WTC11 (cell line): ENCODE results near the gene GLMN. TPM values are rescaled to one million over a fixed set of nuclear protein-coding genes. Genes with fewer than 3 reads are reported as not detected.

Source experiments
- ATAC-seq: fragments of 200-7000 bp; cut with Tn5 transposase; 2 replicates; pipeline ENCODE4 v1.10.0; 2021; ENCODE audit warnings: mild to moderate bottlenecking, moderate library complexity
- CTCF ChIA-PET: fragments of 300-600 bp; sonication (Branson Sonifier 250); formaldehyde crosslinking; loops from one replicate; lab custom pipeline; 2021; ENCODE audit warnings: antibody characterized with exemption; lab: Charles Lee
- POLR2A ChIA-PET: fragments of 350-600 bp; sonication (Branson Sonifier 250); formaldehyde crosslinking; loops from one replicate; lab custom pipeline; 2021; ENCODE audit warnings: antibody characterized with exemption; lab: Charles Lee
- DNase-seq: peaks from one replicate; pipeline ENCODE4 v3.0.0; 2021; ENCODE audit warnings: low spot score
- H3K27ac Mint-ChIP-seq: 2 replicates; pipeline ENCODE4 v1.8.0; 2021; ENCODE audit warnings: mixed read lengths
- H3K27me3 Mint-ChIP-seq: 2 replicates; pipeline ENCODE4 v1.8.0; 2021; ENCODE audit warnings: low read depth, mild to moderate bottlenecking, moderate library complexity, mixed read lengths
- H3K36me3 Mint-ChIP-seq: 2 replicates; pipeline ENCODE4 v1.8.0; 2021; ENCODE audit warnings: mixed read lengths
- H3K4me1 Mint-ChIP-seq: 2 replicates; pipeline ENCODE4 v1.8.0; 2022; ENCODE audit warnings: mixed read lengths
- H3K4me3 Mint-ChIP-seq: 2 replicates; pipeline ENCODE4 v1.8.0; 2021; ENCODE audit warnings: mild to moderate bottlenecking, moderate library complexity, mixed read lengths
- H3K9me3 Mint-ChIP-seq: 2 replicates; pipeline ENCODE4 v1.8.0; 2021; ENCODE audit warnings: mixed read lengths
- AFF4 ChIP-seq: sonication (generic); formaldehyde crosslinking; IDR thresholded peaks from 2 replicates; pipeline ENCODE4 v1.8.1; 2023; ENCODE audit warnings: mild to moderate bottlenecking, missing genetic modification reagents, borderline replicate concordance
- AR ChIP-seq: fragments of 250-450 bp; sonication (Bioruptor Pico); IDR thresholded peaks from 2 replicates; pipeline ENCODE4 v1.9.0; 2021; ENCODE audit warnings: mild to moderate bottlenecking
- ATF1 ChIP-seq: sonication (generic); formaldehyde crosslinking; IDR thresholded peaks from 2 replicates; pipeline ENCODE4 v1.8.1; 2023; ENCODE audit warnings: mild to moderate bottlenecking, moderate library complexity, missing genetic modification reagents
- CREB1 ChIP-seq: sonication (generic); formaldehyde crosslinking; IDR thresholded peaks from 2 replicates; pipeline ENCODE4 v1.8.0; 2023; ENCODE audit warnings: mild to moderate bottlenecking, missing genetic modification reagents
- CREM ChIP-seq: sonication (generic); formaldehyde crosslinking; IDR thresholded peaks from 2 replicates; pipeline ENCODE4 v1.8.1; 2022; ENCODE audit warnings: mild to moderate bottlenecking, missing genetic modification reagents, moderate library complexity
- CTCF ChIP-seq: fragments of 200-600 bp; IDR thresholded peaks from 2 replicates; pipeline ENCODE4 v1.8.0; 2022; ENCODE audit warnings: antibody characterized with exemption
- ESRRA ChIP-seq: sonication (generic); formaldehyde crosslinking; IDR thresholded peaks from 2 replicates; pipeline ENCODE4 v1.8.1; 2022; ENCODE audit warnings: mild to moderate bottlenecking, missing genetic modification reagents, borderline replicate concordance
- FOXJ3 ChIP-seq: sonication (generic); formaldehyde crosslinking; IDR thresholded peaks from 2 replicates; pipeline ENCODE4 v1.9.0; 2021; ENCODE audit warnings: missing genetic modification reagents, mild to moderate bottlenecking, borderline replicate concordance
- JUN ChIP-seq: sonication (generic); formaldehyde crosslinking; IDR thresholded peaks from 2 replicates; pipeline ENCODE4 v1.8.0; 2023; ENCODE audit warnings: mild to moderate bottlenecking, missing genetic modification reagents
- NFYB ChIP-seq: sonication (generic); formaldehyde crosslinking; conservative IDR thresholded peaks from 2 replicates; pipeline ENCODE4 v1.8.0; 2022; ENCODE audit warnings: low read depth, missing genetic modification reagents
- PRRX2 ChIP-seq: fragments of 250-450 bp; sonication (Bioruptor Pico); IDR thresholded peaks from 2 replicates; pipeline ENCODE4 v1.8.0; 2021; ENCODE audit warnings: mild to moderate bottlenecking
- RELA ChIP-seq: sonication (generic); formaldehyde crosslinking; IDR thresholded peaks from 2 replicates; pipeline ENCODE4 v1.8.1; 2022; ENCODE audit warnings: missing genetic modification reagents, mild to moderate bottlenecking, borderline replicate concordance
- SMAD4 ChIP-seq: sonication (generic); formaldehyde crosslinking; IDR thresholded peaks from 2 replicates; pipeline ENCODE4 v1.8.0; 2022; ENCODE audit warnings: mild to moderate bottlenecking, missing genetic modification reagents
- SOX15 ChIP-seq: fragments of 250-450 bp; sonication (Bioruptor Pico); IDR thresholded peaks from 2 replicates; pipeline ENCODE4 v1.9.0; 2021; ENCODE audit warnings: mild to moderate bottlenecking
- TCF7 ChIP-seq: sonication (generic); formaldehyde crosslinking; IDR thresholded peaks from 2 replicates; pipeline ENCODE4 v1.8.0; 2022; ENCODE audit warnings: mild to moderate bottlenecking, low read depth, missing genetic modification reagents, moderate library complexity
- TEAD1 ChIP-seq: sonication (generic); formaldehyde crosslinking; IDR thresholded peaks from 2 replicates; pipeline ENCODE4 v1.8.0; 2022; ENCODE audit warnings: mild to moderate bottlenecking, missing genetic modification reagents
- ZNF317 ChIP-seq: sonication (generic); formaldehyde crosslinking; IDR thresholded peaks from 2 replicates; pipeline ENCODE4 v1.8.1; 2023; ENCODE audit warnings: low read depth, mild to moderate bottlenecking, moderate library complexity, missing genetic modification reagents, borderline replicate concordance
- ZNF396 ChIP-seq: fragments of 250-450 bp; sonication (Bioruptor Pico); IDR thresholded peaks from 2 replicates; pipeline ENCODE4 v1.8.0; 2021; ENCODE audit warnings: mild to moderate bottlenecking, moderate library complexity, borderline replicate concordance
- ZNF671 ChIP-seq: fragments of 250-450 bp; sonication (Bioruptor Pico); IDR thresholded peaks from 2 replicates; pipeline ENCODE4 v1.8.0; 2021; ENCODE audit warnings: mild to moderate bottlenecking
- ZSCAN18 ChIP-seq: fragments of 250-450 bp; sonication (Bioruptor Pico); IDR thresholded peaks from 2 replicates; pipeline ENCODE4 v2.1.2; 2022; ENCODE audit warnings: mild to moderate bottlenecking, moderate library complexity
- total RNA-seq: library from RNA; stranded (reverse); gene quantifications from 3 replicates; pipeline ENCODE4 v1.2.3, GENCODE V29; 2021

GLMN gene
- total RNA-seq, 1 experiment from 2014 or later: 20.9 TPM

GRCh38 chr1:92323473-92324453 lies 25.0 kb upstream of the GLMN start:
- Mint-ChIP-seq H3K36me3 (peaks cover 60% of the 10 kb centered on the region), H3K4me3 (no peak overlapping the region), H3K27ac (no peak overlapping the region), H3K4me1 (no peaks in the 10 kb centered on the region), H3K27me3 (no peaks in the 10 kb centered on the region), H3K9me3 (peaks cover 37% of the 10 kb centered on the region)
- ATAC-seq (no peak), DNase-seq (no peak)
- POLR2A ChIA-PET: no interaction called here
- TF ChIP-seq ZNF671: no peak
- TF ChIP-seq ZNF396 (CRISPR knock-in tag): no peak
- no peak for TF ChIP-seq TCF7 (CRISPR knock-in tag)
- CTCF ChIA-PET: no interaction called here

- H3K27me3 Mint-ChIP-seq: no peaks in the 10 kb centered on the region
- no peaks in the 10 kb centered on the region for H3K9me3 Mint-ChIP-seq
- ATAC-seq (no peak), DNase-seq (no peak)
- peaks cover 9% of the 10 kb centered on the region for H3K36me3 Mint-ChIP-seq
- no peaks in the 10 kb centered on the region for H3K4me1 Mint-ChIP-seq
- H3K4me3 Mint-ChIP-seq: no peak overlapping the region
- CTCF ChIA-PET: no interaction called here
- POLR2A ChIA-PET: no interaction called here
- no peak overlapping the region for H3K27ac Mint-ChIP-seq
- TF ChIP-seq ZSCAN18: no peak
- no peak for TF ChIP-seq CREB1 (CRISPR knock-in tag)
- TF ChIP-seq CTCF: no peak
- no peak for TF ChIP-seq SOX15 (CRISPR knock-in tag)
- TF ChIP-seq NFYB (CRISPR knock-in tag): no peak
- no peak for TF ChIP-seq ZNF317
- TF ChIP-seq JUN (CRISPR knock-in tag): no peak
- no peak for TF ChIP-seq CREM (CRISPR knock-in tag)
- no peak for TF ChIP-seq PRRX2
- no peak for TF ChIP-seq ESRRA (CRISPR knock-in tag)
- TF ChIP-seq FOXJ3 (CRISPR knock-in tag): no peak
- no peak for TF ChIP-seq TEAD1 (CRISPR knock-in tag)
- TF ChIP-seq RELA (CRISPR knock-in tag): no peak
- TF ChIP-seq ATF1 (CRISPR knock-in tag): no peak
- TF ChIP-seq SMAD4 (CRISPR knock-in tag): no peak
- no peak for TF ChIP-seq AFF4 (CRISPR knock-in tag)
- no peak for TF ChIP-seq AR (CRISPR knock-in tag)
- TF ChIP-seq, all 79 proteins: peak for 0
Measured at GRCh38 chr1:92317836-92318493, 19.2 kb upstream of the GLMN start.
